B cell (primary cell): ENCODE measurements around the gene KRT80. TPM values are rescaled to one million over a fixed set of nuclear protein-coding genes. Genes with fewer than 3 reads are reported as not detected.

Experiments used
- ATAC-seq: fragments of 200-7000 bp; cut with Tn5 transposase; one replicate; pipeline ENCODE4 v1.10.0; 2021; ENCODE audit warnings: low read depth, mild to moderate bottlenecking, moderate number of reproducible peaks, moderate library complexity
- CTCF ChIA-PET: fragments of 350-600 bp; sonication (Branson Sonifier 250); formaldehyde crosslinking; loops from one replicate; lab custom pipeline; 2021; ENCODE audit warnings: antibody characterized with exemption, inconsistent platforms; lab: Charles Lee
- POLR2A ChIA-PET: fragments of 350-600 bp; sonication (Branson Sonifier 250); formaldehyde crosslinking; loops from one replicate; lab custom pipeline; 2021; ENCODE audit warnings: antibody characterized with exemption; lab: Charles Lee
- DNase-seq: peaks from one replicate; pipeline ENCODE4 v3.0.0; 2013
- H2AFZ ChIP-seq: 2 replicates; pipeline ENCODE4 v1.6.1; 2012; ENCODE audit warnings: mild to moderate bottlenecking, low read depth, low read length; ENCODE audit not compliant: insufficient read depth, poor library complexity, severe bottlenecking
- H3K27ac ChIP-seq, 2 donors: 1 replicate in 1 of 2; 2 replicates in 1 of 2; pipeline ENCODE4 v1.5.1; 2012 to 2013; ENCODE audit warnings: low read length in 2 of 2, mild to moderate bottlenecking in 2 of 2, moderate library complexity in 1 of 2
- H3K27me3 ChIP-seq, 4 experiments: fragments of 200-600 bp in 1 of 4; sonication (generic) in 1 of 4; replicated peaks in 1 of 4; 1 replicate in 2 of 4; 2 replicates in 2 of 4; pipeline versions ENCODE4 v1.6.1 to v1.7.0; 2013 to 2016; ENCODE audit warnings: low read length in 3 of 4, mild to moderate bottlenecking in 2 of 4, mixed read lengths in 1 of 4, moderate library complexity in 1 of 4; ENCODE audit not compliant: insufficient read depth in 4 of 4, control insufficient read depth in 3 of 4; ENCODE audit errors: control extremely low read depth in 1 of 4
- H3K36me3 ChIP-seq, 2 experiments: replicated peaks in 1 of 2; 1 replicate in 1 of 2; 2 replicates in 1 of 2; pipeline versions ENCODE4 v1.6.1 to v1.7.1; 2013; ENCODE audit warnings: low read length in 1 of 2; ENCODE audit not compliant: insufficient read depth in 2 of 2, control insufficient read depth in 1 of 2; ENCODE audit errors: control extremely low read depth in 1 of 2, extremely low read depth in 1 of 2
- H3K4me1 ChIP-seq, 2 donors: fragments of 200-600 bp in 1 of 2; sonication (generic) in 1 of 2; 1 replicate in 1 of 2; 2 replicates in 1 of 2; pipeline versions ENCODE4 v1.5.1 to v1.6.1; 2013 to 2017; ENCODE audit warnings: low read length in 2 of 2; ENCODE audit not compliant: control insufficient read depth in 2 of 2, insufficient read depth in 2 of 2
- H3K4me2 ChIP-seq: replicated peaks from 2 replicates; pipeline ENCODE3; 2012; ENCODE audit warnings: mild to moderate bottlenecking, low read depth, low read length; ENCODE audit not compliant: poor library complexity, severe bottlenecking
- H3K4me3 ChIP-seq, 5 experiments: fragments of 200-600 bp in 1 of 5; sonication (generic) in 1 of 5; 1 replicate in 3 of 5; 2 replicates in 2 of 5; pipeline versions ENCODE4 v1.5.1 to v1.7.0; 2011 to 2016; ENCODE audit warnings: low read length in 4 of 5, mild to moderate bottlenecking in 4 of 5, low read depth in 2 of 5, control low read depth in 1 of 5, moderate library complexity in 1 of 5; ENCODE audit not compliant: insufficient read depth in 1 of 5; ENCODE audit errors: control extremely low read depth in 1 of 5, extremely low read depth in 1 of 5
- H3K79me2 ChIP-seq: fragments of 200-600 bp; sonication (generic); one replicate; pipeline ENCODE4 v1.6.0; 2016; ENCODE audit warnings: low read length; ENCODE audit not compliant: control insufficient read depth, insufficient read depth
- H3K9ac ChIP-seq: fragments of 200-600 bp; sonication (generic); 2 replicates; pipeline ENCODE4 v1.6.1; 2017; ENCODE audit warnings: mild to moderate bottlenecking, low read length, moderate library complexity
- H3K9me3 ChIP-seq, 3 donors: one replicate each; pipeline versions ENCODE4 v1.6.1 to v1.7.1; 2013; ENCODE audit warnings: low read length in 2 of 3; ENCODE audit not compliant: control insufficient read depth in 2 of 3, insufficient read depth in 1 of 3; ENCODE audit errors: control extremely low read depth in 1 of 3
- H4K20me1 ChIP-seq: 2 replicates; pipeline ENCODE4 v1.6.0; 2012; ENCODE audit warnings: mild to moderate bottlenecking, low read length; ENCODE audit not compliant: insufficient read depth, control insufficient read depth, poor library complexity, severe bottlenecking
- H3K27ac Mint-ChIP-seq: one replicate; pipeline ENCODE4 v1.8.0; 2021; ENCODE audit warnings: mixed read lengths
- H3K27me3 Mint-ChIP-seq: one replicate; pipeline ENCODE4 v1.8.0; 2021; ENCODE audit warnings: mixed read lengths
- H3K4me1 Mint-ChIP-seq: one replicate; pipeline ENCODE4 v1.8.0; 2021; ENCODE audit warnings: mixed read lengths
- H3K4me3 Mint-ChIP-seq: one replicate; pipeline ENCODE4 v1.8.0; 2021; ENCODE audit warnings: mixed read lengths
- H3K9me3 Mint-ChIP-seq: one replicate; pipeline ENCODE4 v1.8.0; 2022; ENCODE audit warnings: mixed read lengths; ENCODE audit not compliant: insufficient read depth
- EZH2 ChIP-seq: IDR thresholded peaks from 2 replicates; pipeline ENCODE4 v1.6.1; 2012; ENCODE audit warnings: borderline replicate concordance, low read depth, mild to moderate bottlenecking, moderate library complexity, low read length; ENCODE audit not compliant: insufficient read depth, poor library complexity, severe bottlenecking
- WGBS: methylation state at CpG from one replicate; pipeline ENCODE4 v1.1.5; 2013; ENCODE audit warnings: missing lambda C conversion rate; ENCODE audit not compliant: insufficient coverage; 5-methylcytosine and 5-hydroxymethylcytosine counted together
- intact Hi-C: fragments of 100-400 bp; cut with micrococcal nuclease; formaldehyde crosslinking; loops from one replicate; pipeline ENCODE4 v1.10.0; 2022
- polyA plus RNA-seq: library from polyadenylated mRNA; depleted of rRNA; stranded (reverse); fragments of >200 nt; gene quantifications from 2 replicates; pipeline ENCODE4 v1.2.3, GENCODE V29; 2012
- total RNA-seq, 2 donors: library from RNA; stranded (reverse); fragments of 120-200 nt in 1 of 2; gene quantifications; 1 replicate in 1 of 2; 2 replicates in 1 of 2; pipeline versions ENCODE4 v1.2.3 to v1.2.4, GENCODE V29; 2013 to 2022
- TF ChIP-seq, protein P1 (sequence below): fragments of 200-600 bp; IDR thresholded peaks from one replicate; pipeline ENCODE4 v1.8.0; 2022; ENCODE audit warnings: antibody characterized with exemption, mild to moderate bottlenecking

KRT80 gene
- total and polyA plus RNA-seq, 2 donors (not counting 1 experiment from before 2014, with no cell fraction given): not detected

DNA sequence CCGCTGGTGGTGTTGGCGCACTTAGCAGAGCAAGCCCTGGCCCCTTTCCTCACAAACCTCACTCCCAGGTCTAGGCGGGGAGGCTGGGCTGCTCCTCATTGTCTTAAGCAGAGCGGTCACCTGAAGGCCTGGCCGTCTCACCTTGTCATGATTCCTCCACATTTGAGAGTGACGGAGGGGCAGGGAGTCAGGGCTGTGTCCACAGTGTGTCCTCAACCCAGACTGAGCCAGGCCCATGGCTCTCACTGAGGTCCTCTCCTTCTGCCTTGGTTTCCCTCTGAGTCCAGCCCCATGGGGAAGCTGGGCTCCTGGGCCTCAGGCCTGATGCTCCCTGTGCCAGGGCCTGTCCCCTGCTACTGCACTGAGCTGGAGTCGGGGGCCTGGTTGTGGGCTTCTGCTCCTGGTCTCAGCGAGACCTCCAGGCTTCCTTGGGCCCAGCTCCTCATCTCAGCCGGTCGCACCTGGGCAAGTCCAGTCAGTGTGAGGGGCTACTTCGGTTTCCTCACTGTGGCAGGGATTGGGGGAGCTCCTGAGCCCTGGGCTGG lies 44.9 kb downstream of the KRT80 start:
- H3K9ac ChIP-seq: no peak overlapping the region
- no peak for ATAC-seq

More for the DNA sequence above, 44.9 kb downstream of the KRT80 start:
- no peak overlapping the region for H3K4me3 ChIP-seq
- TF ChIP-seq, protein P1, sequence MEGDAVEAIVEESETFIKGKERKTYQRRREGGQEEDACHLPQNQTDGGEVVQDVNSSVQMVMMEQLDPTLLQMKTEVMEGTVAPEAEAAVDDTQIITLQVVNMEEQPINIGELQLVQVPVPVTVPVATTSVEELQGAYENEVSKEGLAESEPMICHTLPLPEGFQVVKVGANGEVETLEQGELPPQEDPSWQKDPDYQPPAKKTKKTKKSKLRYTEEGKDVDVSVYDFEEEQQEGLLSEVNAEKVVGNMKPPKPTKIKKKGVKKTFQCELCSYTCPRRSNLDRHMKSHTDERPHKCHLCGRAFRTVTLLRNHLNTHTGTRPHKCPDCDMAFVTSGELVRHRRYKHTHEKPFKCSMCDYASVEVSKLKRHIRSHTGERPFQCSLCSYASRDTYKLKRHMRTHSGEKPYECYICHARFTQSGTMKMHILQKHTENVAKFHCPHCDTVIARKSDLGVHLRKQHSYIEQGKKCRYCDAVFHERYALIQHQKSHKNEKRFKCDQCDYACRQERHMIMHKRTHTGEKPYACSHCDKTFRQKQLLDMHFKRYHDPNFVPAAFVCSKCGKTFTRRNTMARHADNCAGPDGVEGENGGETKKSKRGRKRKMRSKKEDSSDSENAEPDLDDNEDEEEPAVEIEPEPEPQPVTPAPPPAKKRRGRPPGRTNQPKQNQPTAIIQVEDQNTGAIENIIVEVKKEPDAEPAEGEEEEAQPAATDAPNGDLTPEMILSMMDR: no peak
- no peak for TF ChIP-seq EZH2
- H3K79me2 ChIP-seq: no peaks in the 10 kb centered on the region
- WGBS: 94% methylated on average over 11 of the region's 11 CpGs
- Mint-ChIP-seq H3K27me3 (peaks cover 13% of the 10 kb centered on the region), H3K9me3 (no peaks in the 10 kb centered on the region), H3K4me3 (no peak overlapping the region), H3K27ac (no peak overlapping the region), H3K4me1 (peaks cover 7% of the 10 kb centered on the region)
- no peaks in the 10 kb centered on the region for H3K36me3 ChIP-seq
- ChIA-PET POLR2A (interaction anchor here (0.6 kb wide), 1 partner anchor 30 kb away, joined by 5 read pairs; no protein-coding TSS in a partner anchor), CTCF (interaction anchor here (0.9 kb wide), 1 partner anchor 181 kb away, joined by 4 read pairs; no protein-coding TSS in a partner anchor)
- no peak overlapping the region for H2AFZ ChIP-seq
- no peaks in the 10 kb centered on the region for H3K9me3 ChIP-seq
- H3K27me3 ChIP-seq: peaks cover 0 to 8% (median 2%) of the 10 kb centered on the region in 4 experiments
- no peaks in the 10 kb centered on the region for H4K20me1 ChIP-seq
- intact Hi-C loops: no loop called here
- peaks cover 1 to 2% of the 10 kb centered on the region in 2 donors for H3K4me1 ChIP-seq
- no peak overlapping the region for H3K4me2 ChIP-seq
- no peak for DNase-seq
- H3K27ac ChIP-seq: no peak overlapping the region
